WTC11 (cell line): Measurements from ENCODE around the gene IGSF10. TPM values are rescaled to one million over a fixed set of nuclear protein-coding genes. Genes with fewer than 3 reads are reported as not detected.

ENCODE experiments used
- ATAC-seq: fragments of 200-7000 bp; cut with Tn5 transposase; 2 replicates; pipeline ENCODE4 v1.10.0; 2021; ENCODE audit warnings: mild to moderate bottlenecking, moderate library complexity
- CTCF ChIA-PET: fragments of 300-600 bp; sonication (Branson Sonifier 250); formaldehyde crosslinking; loops from one replicate; lab custom pipeline; 2021; ENCODE audit warnings: antibody characterized with exemption; lab: Charles Lee
- POLR2A ChIA-PET: fragments of 350-600 bp; sonication (Branson Sonifier 250); formaldehyde crosslinking; loops from one replicate; lab custom pipeline; 2021; ENCODE audit warnings: antibody characterized with exemption; lab: Charles Lee
- DNase-seq: peaks from one replicate; pipeline ENCODE4 v3.0.0; 2021; ENCODE audit warnings: low spot score
- H3K27ac Mint-ChIP-seq: 2 replicates; pipeline ENCODE4 v1.8.0; 2021; ENCODE audit warnings: mixed read lengths
- H3K27me3 Mint-ChIP-seq: 2 replicates; pipeline ENCODE4 v1.8.0; 2021; ENCODE audit warnings: low read depth, mild to moderate bottlenecking, moderate library complexity, mixed read lengths
- H3K36me3 Mint-ChIP-seq: 2 replicates; pipeline ENCODE4 v1.8.0; 2021; ENCODE audit warnings: mixed read lengths
- H3K4me1 Mint-ChIP-seq: 2 replicates; pipeline ENCODE4 v1.8.0; 2022; ENCODE audit warnings: mixed read lengths
- H3K4me3 Mint-ChIP-seq: 2 replicates; pipeline ENCODE4 v1.8.0; 2021; ENCODE audit warnings: mild to moderate bottlenecking, moderate library complexity, mixed read lengths
- H3K9me3 Mint-ChIP-seq: 2 replicates; pipeline ENCODE4 v1.8.0; 2021; ENCODE audit warnings: mixed read lengths
- ATF1 ChIP-seq: sonication (generic); formaldehyde crosslinking; IDR thresholded peaks from 2 replicates; pipeline ENCODE4 v1.8.1; 2023; ENCODE audit warnings: mild to moderate bottlenecking, moderate library complexity, missing genetic modification reagents
- EMX1 ChIP-seq: fragments of 250-450 bp; sonication (Bioruptor Pico); IDR thresholded peaks from 2 replicates; pipeline ENCODE4 v1.8.0; 2021; ENCODE audit warnings: mild to moderate bottlenecking
- HMGA2 ChIP-seq: fragments of 250-450 bp; sonication (Bioruptor Pico); IDR thresholded peaks from 2 replicates; pipeline ENCODE4 v1.4.0; 2021; ENCODE audit warnings: mild to moderate bottlenecking, moderate library complexity
- NFATC4 ChIP-seq: fragments of 250-450 bp; sonication (Bioruptor Pico); IDR thresholded peaks from 2 replicates; pipeline ENCODE4 v1.9.0; 2021; ENCODE audit warnings: mild to moderate bottlenecking
- NR2C2 ChIP-seq: sonication (generic); formaldehyde crosslinking; IDR thresholded peaks from 2 replicates; pipeline ENCODE4 v1.8.0; 2022; ENCODE audit warnings: mild to moderate bottlenecking, missing genetic modification reagents
- RORB ChIP-seq: fragments of 250-450 bp; sonication (Bioruptor Pico); IDR thresholded peaks from 2 replicates; pipeline ENCODE4 v1.9.0; 2021; ENCODE audit warnings: mild to moderate bottlenecking
- SMAD3 ChIP-seq: sonication (generic); formaldehyde crosslinking; IDR thresholded peaks from 2 replicates; pipeline ENCODE4 v1.8.0; 2022; ENCODE audit warnings: missing genetic modification reagents, mild to moderate bottlenecking, borderline replicate concordance
- TCF7 ChIP-seq: sonication (generic); formaldehyde crosslinking; IDR thresholded peaks from 2 replicates; pipeline ENCODE4 v1.8.0; 2022; ENCODE audit warnings: mild to moderate bottlenecking, low read depth, missing genetic modification reagents, moderate library complexity
- ZNF138 ChIP-seq: sonication (generic); formaldehyde crosslinking; conservative IDR thresholded peaks from 2 replicates; pipeline ENCODE4 v1.8.1; 2022; ENCODE audit warnings: mild to moderate bottlenecking, moderate library complexity, missing genetic modification reagents
- ZNF219 ChIP-seq: sonication (generic); formaldehyde crosslinking; IDR thresholded peaks from 2 replicates; pipeline ENCODE4 v1.8.0; 2023; ENCODE audit warnings: missing genetic modification reagents, mild to moderate bottlenecking, borderline replicate concordance
- ZNF263 ChIP-seq: sonication (generic); formaldehyde crosslinking; IDR thresholded peaks from 2 replicates; pipeline ENCODE4 v1.8.1; 2022; ENCODE audit warnings: low read depth, mild to moderate bottlenecking, moderate library complexity, missing genetic modification reagents
- total RNA-seq: library from RNA; stranded (reverse); gene quantifications from 3 replicates; pipeline ENCODE4 v1.2.3, GENCODE V29; 2021
- TF ChIP-seq, protein P1 (sequence below): sonication (generic); formaldehyde crosslinking; conservative IDR thresholded peaks from 2 replicates; pipeline ENCODE4 v1.8.1; 2023; ENCODE audit warnings: mild to moderate bottlenecking, low read depth, missing genetic modification reagents, moderate library complexity
- TF ChIP-seq, protein P2 (sequence below): sonication (generic); formaldehyde crosslinking; IDR thresholded peaks from 2 replicates; pipeline ENCODE4 v1.8.1; 2022; ENCODE audit warnings: low read depth, mild to moderate bottlenecking, moderate library complexity, missing genetic modification reagents, borderline replicate concordance
- TF ChIP-seq, protein P3 (sequence below): sonication (generic); formaldehyde crosslinking; IDR thresholded peaks from 2 replicates; pipeline ENCODE4 v1.8.1; 2023; ENCODE audit warnings: mild to moderate bottlenecking, missing genetic modification reagents
- TF ChIP-seq, protein P4 (sequence below): fragments of 250-450 bp; sonication (Bioruptor Pico); IDR thresholded peaks from 2 replicates; pipeline ENCODE4 v1.9.0; 2021; ENCODE audit warnings: mild to moderate bottlenecking, borderline replicate concordance
- TF ChIP-seq, protein P5 (sequence below): sonication (generic); formaldehyde crosslinking; IDR thresholded peaks from 2 replicates; pipeline ENCODE4 v1.8.0; 2023; ENCODE audit warnings: missing genetic modification reagents
- TF ChIP-seq, protein P6 (sequence below): sonication (generic); formaldehyde crosslinking; IDR thresholded peaks from 2 replicates; pipeline ENCODE4 v1.8.1; 2022; ENCODE audit warnings: low read depth, missing genetic modification reagents, borderline replicate concordance
- TF ChIP-seq, protein P7 (sequence below): sonication (generic); formaldehyde crosslinking; IDR thresholded peaks from 2 replicates; pipeline ENCODE4 v1.8.0; 2022; ENCODE audit warnings: missing genetic modification reagents
- TF ChIP-seq, protein P8 (sequence below): sonication (generic); formaldehyde crosslinking; IDR thresholded peaks from 2 replicates; pipeline ENCODE4 v1.8.1; 2023; ENCODE audit warnings: mild to moderate bottlenecking, moderate library complexity, missing genetic modification reagents

IGSF10 gene
- total RNA-seq, 1 experiment from 2014 or later, result 0.70 TPM

DNA sequence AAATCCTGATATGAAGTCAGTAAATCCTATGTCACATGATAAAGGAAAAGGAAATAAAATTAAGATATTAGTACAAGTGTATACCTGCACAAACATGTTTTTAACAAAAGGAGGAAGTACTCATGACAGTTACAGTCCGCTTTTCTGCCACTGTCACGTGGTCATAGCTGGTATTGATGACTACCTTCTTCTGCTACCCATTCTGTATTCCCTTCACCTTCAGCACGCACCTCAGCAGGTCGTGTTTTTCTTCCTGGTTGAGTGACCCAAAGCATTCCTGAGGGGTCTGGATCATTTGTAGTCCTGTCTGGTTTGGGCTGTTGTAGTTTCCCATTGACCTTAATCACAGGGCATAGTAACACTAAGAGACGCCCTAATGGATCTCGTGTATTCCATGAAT lies 41.1 kb downstream of the IGSF10 start:
- Mint-ChIP-seq H3K9me3 (no peaks in the 10 kb centered on the region), H3K4me1 (peaks cover 3% of the 10 kb centered on the region), H3K27me3 (no peaks in the 10 kb centered on the region), H3K36me3 (peaks cover 14% of the 10 kb centered on the region), H3K4me3 (no peak overlapping the region), H3K27ac (no peak overlapping the region)
- no peak for DNase-seq
- ATAC-seq, result no peak
- CTCF ChIA-PET, result no interaction called here
- POLR2A ChIA-PET, result no interaction called here
- TF ChIP-seq ZNF219 (CRISPR knock-in tag), result no peak
- TF ChIP-seq, protein P1, sequence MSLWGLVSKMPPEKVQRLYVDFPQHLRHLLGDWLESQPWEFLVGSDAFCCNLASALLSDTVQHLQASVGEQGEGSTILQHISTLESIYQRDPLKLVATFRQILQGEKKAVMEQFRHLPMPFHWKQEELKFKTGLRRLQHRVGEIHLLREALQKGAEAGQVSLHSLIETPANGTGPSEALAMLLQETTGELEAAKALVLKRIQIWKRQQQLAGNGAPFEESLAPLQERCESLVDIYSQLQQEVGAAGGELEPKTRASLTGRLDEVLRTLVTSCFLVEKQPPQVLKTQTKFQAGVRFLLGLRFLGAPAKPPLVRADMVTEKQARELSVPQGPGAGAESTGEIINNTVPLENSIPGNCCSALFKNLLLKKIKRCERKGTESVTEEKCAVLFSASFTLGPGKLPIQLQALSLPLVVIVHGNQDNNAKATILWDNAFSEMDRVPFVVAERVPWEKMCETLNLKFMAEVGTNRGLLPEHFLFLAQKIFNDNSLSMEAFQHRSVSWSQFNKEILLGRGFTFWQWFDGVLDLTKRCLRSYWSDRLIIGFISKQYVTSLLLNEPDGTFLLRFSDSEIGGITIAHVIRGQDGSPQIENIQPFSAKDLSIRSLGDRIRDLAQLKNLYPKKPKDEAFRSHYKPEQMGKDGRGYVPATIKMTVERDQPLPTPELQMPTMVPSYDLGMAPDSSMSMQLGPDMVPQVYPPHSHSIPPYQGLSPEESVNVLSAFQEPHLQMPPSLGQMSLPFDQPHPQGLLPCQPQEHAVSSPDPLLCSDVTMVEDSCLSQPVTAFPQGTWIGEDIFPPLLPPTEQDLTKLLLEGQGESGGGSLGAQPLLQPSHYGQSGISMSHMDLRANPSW, result no peak
- TF ChIP-seq, protein P2, sequence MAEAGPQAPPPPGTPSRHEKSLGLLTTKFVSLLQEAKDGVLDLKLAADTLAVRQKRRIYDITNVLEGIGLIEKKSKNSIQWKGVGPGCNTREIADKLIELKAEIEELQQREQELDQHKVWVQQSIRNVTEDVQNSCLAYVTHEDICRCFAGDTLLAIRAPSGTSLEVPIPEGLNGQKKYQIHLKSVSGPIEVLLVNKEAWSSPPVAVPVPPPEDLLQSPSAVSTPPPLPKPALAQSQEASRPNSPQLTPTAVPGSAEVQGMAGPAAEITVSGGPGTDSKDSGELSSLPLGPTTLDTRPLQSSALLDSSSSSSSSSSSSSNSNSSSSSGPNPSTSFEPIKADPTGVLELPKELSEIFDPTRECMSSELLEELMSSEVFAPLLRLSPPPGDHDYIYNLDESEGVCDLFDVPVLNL (CRISPR knock-in tag), result no peak
- TF ChIP-seq ZNF138, result no peak
- TF ChIP-seq, protein P3, sequence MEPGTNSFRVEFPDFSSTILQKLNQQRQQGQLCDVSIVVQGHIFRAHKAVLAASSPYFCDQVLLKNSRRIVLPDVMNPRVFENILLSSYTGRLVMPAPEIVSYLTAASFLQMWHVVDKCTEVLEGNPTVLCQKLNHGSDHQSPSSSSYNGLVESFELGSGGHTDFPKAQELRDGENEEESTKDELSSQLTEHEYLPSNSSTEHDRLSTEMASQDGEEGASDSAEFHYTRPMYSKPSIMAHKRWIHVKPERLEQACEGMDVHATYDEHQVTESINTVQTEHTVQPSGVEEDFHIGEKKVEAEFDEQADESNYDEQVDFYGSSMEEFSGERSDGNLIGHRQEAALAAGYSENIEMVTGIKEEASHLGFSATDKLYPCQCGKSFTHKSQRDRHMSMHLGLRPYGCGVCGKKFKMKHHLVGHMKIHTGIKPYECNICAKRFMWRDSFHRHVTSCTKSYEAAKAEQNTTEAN (CRISPR knock-in tag), result no peak
- TF ChIP-seq ATF1 (CRISPR knock-in tag), result no peak
- no peak for TF ChIP-seq RORB (CRISPR knock-in tag)
- TF ChIP-seq SMAD3 (CRISPR knock-in tag), result no peak
- no peak for TF ChIP-seq TCF7
- TF ChIP-seq, protein P4, sequence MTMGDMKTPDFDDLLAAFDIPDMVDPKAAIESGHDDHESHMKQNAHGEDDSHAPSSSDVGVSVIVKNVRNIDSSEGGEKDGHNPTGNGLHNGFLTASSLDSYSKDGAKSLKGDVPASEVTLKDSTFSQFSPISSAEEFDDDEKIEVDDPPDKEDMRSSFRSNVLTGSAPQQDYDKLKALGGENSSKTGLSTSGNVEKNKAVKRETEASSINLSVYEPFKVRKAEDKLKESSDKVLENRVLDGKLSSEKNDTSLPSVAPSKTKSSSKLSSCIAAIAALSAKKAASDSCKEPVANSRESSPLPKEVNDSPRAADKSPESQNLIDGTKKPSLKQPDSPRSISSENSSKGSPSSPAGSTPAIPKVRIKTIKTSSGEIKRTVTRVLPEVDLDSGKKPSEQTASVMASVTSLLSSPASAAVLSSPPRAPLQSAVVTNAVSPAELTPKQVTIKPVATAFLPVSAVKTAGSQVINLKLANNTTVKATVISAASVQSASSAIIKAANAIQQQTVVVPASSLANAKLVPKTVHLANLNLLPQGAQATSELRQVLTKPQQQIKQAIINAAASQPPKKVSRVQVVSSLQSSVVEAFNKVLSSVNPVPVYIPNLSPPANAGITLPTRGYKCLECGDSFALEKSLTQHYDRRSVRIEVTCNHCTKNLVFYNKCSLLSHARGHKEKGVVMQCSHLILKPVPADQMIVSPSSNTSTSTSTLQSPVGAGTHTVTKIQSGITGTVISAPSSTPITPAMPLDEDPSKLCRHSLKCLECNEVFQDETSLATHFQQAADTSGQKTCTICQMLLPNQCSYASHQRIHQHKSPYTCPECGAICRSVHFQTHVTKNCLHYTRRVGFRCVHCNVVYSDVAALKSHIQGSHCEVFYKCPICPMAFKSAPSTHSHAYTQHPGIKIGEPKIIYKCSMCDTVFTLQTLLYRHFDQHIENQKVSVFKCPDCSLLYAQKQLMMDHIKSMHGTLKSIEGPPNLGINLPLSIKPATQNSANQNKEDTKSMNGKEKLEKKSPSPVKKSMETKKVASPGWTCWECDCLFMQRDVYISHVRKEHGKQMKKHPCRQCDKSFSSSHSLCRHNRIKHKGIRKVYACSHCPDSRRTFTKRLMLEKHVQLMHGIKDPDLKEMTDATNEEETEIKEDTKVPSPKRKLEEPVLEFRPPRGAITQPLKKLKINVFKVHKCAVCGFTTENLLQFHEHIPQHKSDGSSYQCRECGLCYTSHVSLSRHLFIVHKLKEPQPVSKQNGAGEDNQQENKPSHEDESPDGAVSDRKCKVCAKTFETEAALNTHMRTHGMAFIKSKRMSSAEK (CRISPR knock-in tag), result no peak
- TF ChIP-seq NR2C2 (CRISPR knock-in tag), result no peak

DNA sequence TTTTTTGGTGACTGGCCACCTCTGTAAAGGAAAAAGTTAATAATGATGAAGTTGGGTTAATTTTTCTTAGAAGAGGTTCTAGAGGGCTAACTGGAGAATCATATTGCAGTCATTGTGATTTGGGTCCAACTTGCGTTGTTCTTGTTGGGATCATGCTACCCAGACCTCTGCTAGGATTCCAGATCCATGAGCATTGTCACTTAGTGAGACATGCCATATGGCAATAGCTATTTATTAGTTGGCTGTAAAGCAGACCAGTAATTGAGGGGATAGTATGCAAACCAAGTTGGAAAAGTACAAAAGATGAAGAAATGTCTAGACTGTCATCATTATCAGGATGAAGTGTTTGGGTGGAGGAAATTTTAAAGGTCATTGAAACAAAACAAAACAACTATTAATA lies 45.6 kb downstream of the IGSF10 start:
- CTCF ChIA-PET, result no interaction called here
- no peak overlapping the region for H3K4me3 Mint-ChIP-seq
- H3K36me3 Mint-ChIP-seq, result peaks cover 20% of the 10 kb centered on the region
- POLR2A ChIA-PET, result no interaction called here
- DNase-seq (no peak), ATAC-seq (no peak)
- H3K4me1 Mint-ChIP-seq, result no peaks in the 10 kb centered on the region
- no peaks in the 10 kb centered on the region for H3K9me3 Mint-ChIP-seq
- no peaks in the 10 kb centered on the region for H3K27me3 Mint-ChIP-seq
- H3K27ac Mint-ChIP-seq, result no peak overlapping the region
- TF ChIP-seq, protein P5, sequence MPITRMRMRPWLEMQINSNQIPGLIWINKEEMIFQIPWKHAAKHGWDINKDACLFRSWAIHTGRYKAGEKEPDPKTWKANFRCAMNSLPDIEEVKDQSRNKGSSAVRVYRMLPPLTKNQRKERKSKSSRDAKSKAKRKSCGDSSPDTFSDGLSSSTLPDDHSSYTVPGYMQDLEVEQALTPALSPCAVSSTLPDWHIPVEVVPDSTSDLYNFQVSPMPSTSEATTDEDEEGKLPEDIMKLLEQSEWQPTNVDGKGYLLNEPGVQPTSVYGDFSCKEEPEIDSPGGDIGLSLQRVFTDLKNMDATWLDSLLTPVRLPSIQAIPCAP (CRISPR knock-in tag), result no peak
- TF ChIP-seq EMX1 (CRISPR knock-in tag) (no peak), NFATC4 (CRISPR knock-in tag) (no peak), ZNF263 (CRISPR knock-in tag) (no peak), HMGA2 (CRISPR knock-in tag) (no peak)
- TF ChIP-seq, protein P6, sequence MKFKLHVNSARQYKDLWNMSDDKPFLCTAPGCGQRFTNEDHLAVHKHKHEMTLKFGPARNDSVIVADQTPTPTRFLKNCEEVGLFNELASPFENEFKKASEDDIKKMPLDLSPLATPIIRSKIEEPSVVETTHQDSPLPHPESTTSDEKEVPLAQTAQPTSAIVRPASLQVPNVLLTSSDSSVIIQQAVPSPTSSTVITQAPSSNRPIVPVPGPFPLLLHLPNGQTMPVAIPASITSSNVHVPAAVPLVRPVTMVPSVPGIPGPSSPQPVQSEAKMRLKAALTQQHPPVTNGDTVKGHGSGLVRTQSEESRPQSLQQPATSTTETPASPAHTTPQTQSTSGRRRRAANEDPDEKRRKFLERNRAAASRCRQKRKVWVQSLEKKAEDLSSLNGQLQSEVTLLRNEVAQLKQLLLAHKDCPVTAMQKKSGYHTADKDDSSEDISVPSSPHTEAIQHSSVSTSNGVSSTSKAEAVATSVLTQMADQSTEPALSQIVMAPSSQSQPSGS (CRISPR knock-in tag), result no peak
- TF ChIP-seq, protein P7, sequence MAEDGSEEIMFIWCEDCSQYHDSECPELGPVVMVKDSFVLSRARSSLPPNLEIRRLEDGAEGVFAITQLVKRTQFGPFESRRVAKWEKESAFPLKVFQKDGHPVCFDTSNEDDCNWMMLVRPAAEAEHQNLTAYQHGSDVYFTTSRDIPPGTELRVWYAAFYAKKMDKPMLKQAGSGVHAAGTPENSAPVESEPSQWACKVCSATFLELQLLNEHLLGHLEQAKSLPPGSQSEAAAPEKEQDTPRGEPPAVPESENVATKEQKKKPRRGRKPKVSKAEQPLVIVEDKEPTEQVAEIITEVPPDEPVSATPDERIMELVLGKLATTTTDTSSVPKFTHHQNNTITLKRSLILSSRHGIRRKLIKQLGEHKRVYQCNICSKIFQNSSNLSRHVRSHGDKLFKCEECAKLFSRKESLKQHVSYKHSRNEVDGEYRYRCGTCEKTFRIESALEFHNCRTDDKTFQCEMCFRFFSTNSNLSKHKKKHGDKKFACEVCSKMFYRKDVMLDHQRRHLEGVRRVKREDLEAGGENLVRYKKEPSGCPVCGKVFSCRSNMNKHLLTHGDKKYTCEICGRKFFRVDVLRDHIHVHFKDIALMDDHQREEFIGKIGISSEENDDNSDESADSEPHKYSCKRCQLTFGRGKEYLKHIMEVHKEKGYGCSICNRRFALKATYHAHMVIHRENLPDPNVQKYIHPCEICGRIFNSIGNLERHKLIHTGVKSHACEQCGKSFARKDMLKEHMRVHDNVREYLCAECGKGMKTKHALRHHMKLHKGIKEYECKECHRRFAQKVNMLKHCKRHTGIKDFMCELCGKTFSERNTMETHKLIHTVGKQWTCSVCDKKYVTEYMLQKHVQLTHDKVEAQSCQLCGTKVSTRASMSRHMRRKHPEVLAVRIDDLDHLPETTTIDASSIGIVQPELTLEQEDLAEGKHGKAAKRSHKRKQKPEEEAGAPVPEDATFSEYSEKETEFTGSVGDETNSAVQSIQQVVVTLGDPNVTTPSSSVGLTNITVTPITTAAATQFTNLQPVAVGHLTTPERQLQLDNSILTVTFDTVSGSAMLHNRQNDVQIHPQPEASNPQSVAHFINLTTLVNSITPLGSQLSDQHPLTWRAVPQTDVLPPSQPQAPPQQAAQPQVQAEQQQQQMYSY, result no peak
- TF ChIP-seq, protein P8, sequence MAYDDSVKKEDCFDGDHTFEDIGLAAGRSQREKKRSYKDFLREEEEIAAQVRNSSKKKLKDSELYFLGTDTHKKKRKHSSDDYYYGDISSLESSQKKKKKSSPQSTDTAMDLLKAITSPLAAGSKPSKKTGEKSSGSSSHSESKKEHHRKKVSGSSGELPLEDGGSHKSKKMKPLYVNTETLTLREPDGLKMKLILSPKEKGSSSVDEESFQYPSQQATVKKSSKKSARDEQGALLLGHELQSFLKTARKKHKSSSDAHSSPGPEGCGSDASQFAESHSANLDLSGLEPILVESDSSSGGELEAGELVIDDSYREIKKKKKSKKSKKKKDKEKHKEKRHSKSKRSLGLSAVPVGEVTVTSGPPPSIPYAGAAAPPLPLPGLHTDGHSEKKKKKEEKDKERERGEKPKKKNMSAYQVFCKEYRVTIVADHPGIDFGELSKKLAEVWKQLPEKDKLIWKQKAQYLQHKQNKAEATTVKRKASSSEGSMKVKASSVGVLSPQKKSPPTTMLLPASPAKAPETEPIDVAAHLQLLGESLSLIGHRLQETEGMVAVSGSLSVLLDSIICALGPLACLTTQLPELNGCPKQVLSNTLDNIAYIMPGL, result no peak
